Measurements from ENCODE around the gene CACNA2D3.

DNA sequence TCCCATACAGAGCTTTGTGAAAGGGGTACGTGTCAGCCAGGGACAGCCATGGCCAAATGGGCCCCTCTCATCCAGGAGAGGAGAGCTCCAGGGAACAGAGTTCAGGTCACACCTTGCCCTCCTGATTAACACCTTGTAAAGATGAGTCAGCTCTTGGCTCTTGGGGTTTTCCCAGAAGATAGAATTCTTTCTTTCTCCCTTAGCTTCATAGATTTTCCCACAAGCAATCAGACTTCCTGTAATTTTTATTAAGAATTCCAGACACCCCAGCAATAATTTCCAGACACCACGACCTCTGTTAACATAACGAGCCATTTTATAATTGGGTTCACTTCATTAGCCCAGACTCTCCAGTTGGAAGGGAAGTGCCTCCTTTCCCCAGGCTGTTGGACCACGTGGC, 719.1 kb downstream of the CACNA2D3 start:
- TF ChIP-seq POLR2AphosphoS5 (IDR thresholded peaks at IDR 0.05; ENCODE audit: low read depth, low read length) (no peak), SIN3A (IDR thresholded peaks at IDR 0.05; ENCODE audit: borderline replicate concordance, insufficient read depth, low read length) (no peak), TAF1 (IDR thresholded peaks at IDR 0.05; ENCODE audit: borderline replicate concordance, insufficient read depth, low read length) (no peak)
- TF ChIP-seq, protein P1, sequence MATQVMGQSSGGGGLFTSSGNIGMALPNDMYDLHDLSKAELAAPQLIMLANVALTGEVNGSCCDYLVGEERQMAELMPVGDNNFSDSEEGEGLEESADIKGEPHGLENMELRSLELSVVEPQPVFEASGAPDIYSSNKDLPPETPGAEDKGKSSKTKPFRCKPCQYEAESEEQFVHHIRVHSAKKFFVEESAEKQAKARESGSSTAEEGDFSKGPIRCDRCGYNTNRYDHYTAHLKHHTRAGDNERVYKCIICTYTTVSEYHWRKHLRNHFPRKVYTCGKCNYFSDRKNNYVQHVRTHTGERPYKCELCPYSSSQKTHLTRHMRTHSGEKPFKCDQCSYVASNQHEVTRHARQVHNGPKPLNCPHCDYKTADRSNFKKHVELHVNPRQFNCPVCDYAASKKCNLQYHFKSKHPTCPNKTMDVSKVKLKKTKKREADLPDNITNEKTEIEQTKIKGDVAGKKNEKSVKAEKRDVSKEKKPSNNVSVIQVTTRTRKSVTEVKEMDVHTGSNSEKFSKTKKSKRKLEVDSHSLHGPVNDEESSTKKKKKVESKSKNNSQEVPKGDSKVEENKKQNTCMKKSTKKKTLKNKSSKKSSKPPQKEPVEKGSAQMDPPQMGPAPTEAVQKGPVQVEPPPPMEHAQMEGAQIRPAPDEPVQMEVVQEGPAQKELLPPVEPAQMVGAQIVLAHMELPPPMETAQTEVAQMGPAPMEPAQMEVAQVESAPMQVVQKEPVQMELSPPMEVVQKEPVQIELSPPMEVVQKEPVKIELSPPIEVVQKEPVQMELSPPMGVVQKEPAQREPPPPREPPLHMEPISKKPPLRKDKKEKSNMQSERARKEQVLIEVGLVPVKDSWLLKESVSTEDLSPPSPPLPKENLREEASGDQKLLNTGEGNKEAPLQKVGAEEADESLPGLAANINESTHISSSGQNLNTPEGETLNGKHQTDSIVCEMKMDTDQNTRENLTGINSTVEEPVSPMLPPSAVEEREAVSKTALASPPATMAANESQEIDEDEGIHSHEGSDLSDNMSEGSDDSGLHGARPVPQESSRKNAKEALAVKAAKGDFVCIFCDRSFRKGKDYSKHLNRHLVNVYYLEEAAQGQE (IDR thresholded peaks at IDR 0.05; ENCODE audit: insufficient read depth in 1 of 2, low read depth in 2 of 2, low read length in 2 of 2), result no peak
